ENCODE data around the gene GDF15.

GDF15 gene

GRCh38 chr19:18388100-18388959, 2.4 kb downstream of the GDF15 start (continued):
- TF ChIP-seq ZNF423 (tag by site-specific recombination; IDR thresholded peaks at IDR 0.05) (no peak), ZSCAN30 (tag by site-specific recombination; IDR thresholded peaks at IDR 0.05) (peak; percentile 66), ZIC2 (tag by site-specific recombination; IDR thresholded peaks at IDR 0.05) (peak; percentile 88), GLI4 (tag by site-specific recombination; IDR thresholded peaks at IDR 0.05) (no peak), ZNF449 (tag by site-specific recombination; IDR thresholded peaks at IDR 0.05) (peak; percentile 88), ZNF23 (tag by site-specific recombination; IDR thresholded peaks at IDR 0.05; ENCODE audit: borderline replicate concordance) (no peak), ZNF2 (tag by site-specific recombination; IDR thresholded peaks at IDR 0.05) (peak; percentile 93), ZNF174 (tag by site-specific recombination; IDR thresholded peaks at IDR 0.05) (no peak), ZEB2 (tag by site-specific recombination; IDR thresholded peaks at IDR 0.05) (peak; percentile 81), ZNF37A (tag by site-specific recombination; IDR thresholded peaks at IDR 0.05) (no peak), SALL2 (tag by site-specific recombination; IDR thresholded peaks at IDR 0.05; ENCODE audit: borderline replicate concordance) (no peak), BCL11B (tag by site-specific recombination; IDR thresholded peaks at IDR 0.05; ENCODE audit: low read depth) (peak; percentile 34; the same call in 1 of the 2 replicates), SCRT1 (tag by site-specific recombination; IDR thresholded peaks at IDR 0.05; ENCODE audit: borderline replicate concordance) (no peak), ZSCAN18 (tag by site-specific recombination; IDR thresholded peaks at IDR 0.05) (no peak), ZNF394 (tag by site-specific recombination; IDR thresholded peaks at IDR 0.05; ENCODE audit: borderline replicate concordance) (peak; percentile 43; the same call in 1 of the 2 replicates), MZF1 (tag by site-specific recombination; IDR thresholded peaks at IDR 0.05; ENCODE audit: borderline replicate concordance) (no peak), ZNF623 (tag by site-specific recombination; IDR thresholded peaks at IDR 0.05) (peak; percentile 15)
- TF ChIP-seq, protein P1, sequence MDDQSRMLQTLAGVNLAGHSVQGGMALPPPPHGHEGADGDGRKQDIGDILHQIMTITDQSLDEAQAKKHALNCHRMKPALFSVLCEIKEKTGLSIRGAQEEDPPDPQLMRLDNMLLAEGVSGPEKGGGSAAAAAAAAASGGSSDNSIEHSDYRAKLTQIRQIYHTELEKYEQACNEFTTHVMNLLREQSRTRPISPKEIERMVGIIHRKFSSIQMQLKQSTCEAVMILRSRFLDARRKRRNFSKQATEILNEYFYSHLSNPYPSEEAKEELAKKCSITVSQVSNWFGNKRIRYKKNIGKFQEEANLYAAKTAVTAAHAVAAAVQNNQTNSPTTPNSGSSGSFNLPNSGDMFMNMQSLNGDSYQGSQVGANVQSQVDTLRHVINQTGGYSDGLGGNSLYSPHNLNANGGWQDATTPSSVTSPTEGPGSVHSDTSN (CRISPR knock-in tag; IDR thresholded peaks at IDR 0.05): peak; percentile 79; the same call in 1 of the 2 replicates
- TF ChIP-seq, protein P2, sequence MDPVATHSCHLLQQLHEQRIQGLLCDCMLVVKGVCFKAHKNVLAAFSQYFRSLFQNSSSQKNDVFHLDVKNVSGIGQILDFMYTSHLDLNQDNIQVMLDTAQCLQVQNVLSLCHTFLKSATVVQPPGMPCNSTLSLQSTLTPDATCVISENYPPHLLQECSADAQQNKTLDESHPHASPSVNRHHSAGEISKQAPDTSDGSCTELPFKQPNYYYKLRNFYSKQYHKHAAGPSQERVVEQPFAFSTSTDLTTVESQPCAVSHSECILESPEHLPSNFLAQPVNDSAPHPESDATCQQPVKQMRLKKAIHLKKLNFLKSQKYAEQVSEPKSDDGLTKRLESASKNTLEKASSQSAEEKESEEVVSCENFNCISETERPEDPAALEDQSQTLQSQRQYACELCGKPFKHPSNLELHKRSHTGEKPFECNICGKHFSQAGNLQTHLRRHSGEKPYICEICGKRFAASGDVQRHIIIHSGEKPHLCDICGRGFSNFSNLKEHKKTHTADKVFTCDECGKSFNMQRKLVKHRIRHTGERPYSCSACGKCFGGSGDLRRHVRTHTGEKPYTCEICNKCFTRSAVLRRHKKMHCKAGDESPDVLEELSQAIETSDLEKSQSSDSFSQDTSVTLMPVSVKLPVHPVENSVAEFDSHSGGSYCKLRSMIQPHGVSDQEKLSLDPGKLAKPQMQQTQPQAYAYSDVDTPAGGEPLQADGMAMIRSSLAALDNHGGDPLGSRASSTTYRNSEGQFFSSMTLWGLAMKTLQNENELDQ (tag by site-specific recombination; IDR thresholded peaks at IDR 0.05; ENCODE audit: low read depth): no peak
